Chondrocyte (in vitro differentiated cells): ENCODE measurements around the gene SMOC1. TPM values are rescaled to one million over a fixed set of nuclear protein-coding genes. Genes with fewer than 3 reads are reported as not detected.

ENCODE experiments used
- DNase-seq: peaks from one replicate; pipeline ENCODE4 v3.0.0; 2021; ENCODE audit warnings: mixed read lengths, low spot score
- H3K27ac Mint-ChIP-seq: one replicate; pipeline ENCODE4 v1.8.0; 2021; ENCODE audit warnings: mild to moderate bottlenecking, moderate library complexity, mixed read lengths; ENCODE audit not compliant: unreplicated experiment
- H3K27me3 Mint-ChIP-seq: 2 replicates; pipeline ENCODE4 v1.8.0; 2021; ENCODE audit warnings: low read depth, mixed read lengths
- H3K36me3 Mint-ChIP-seq: 2 replicates; pipeline ENCODE4 v1.8.0; 2021; ENCODE audit warnings: low read depth, mixed read lengths
- H3K4me1 Mint-ChIP-seq: 2 replicates; pipeline ENCODE4 v1.8.0; 2021; ENCODE audit warnings: low read depth, mild to moderate bottlenecking, mixed read lengths
- H3K4me3 Mint-ChIP-seq: one replicate; pipeline ENCODE4 v1.8.0; 2021; ENCODE audit warnings: mild to moderate bottlenecking, moderate library complexity, mixed read lengths; ENCODE audit not compliant: unreplicated experiment
- H3K9me3 Mint-ChIP-seq: 2 replicates; pipeline ENCODE4 v1.8.0; 2021; ENCODE audit warnings: low read depth, mixed read lengths
- total RNA-seq: library from RNA; stranded (reverse); gene quantifications from 3 replicates; pipeline ENCODE4 v1.2.1, GENCODE V29; 2021
- TF ChIP-seq, protein P1 (sequence below): fragments of 200-600 bp; sonication (generic); IDR thresholded peaks from 2 replicates; pipeline ENCODE4 v1.5.0; 2021; ENCODE audit warnings: antibody characterized with exemption, mild to moderate bottlenecking, moderate library complexity

SMOC1 gene
- total RNA-seq, 1 donor from 2014 or later: 1.1 TPM

DNA sequence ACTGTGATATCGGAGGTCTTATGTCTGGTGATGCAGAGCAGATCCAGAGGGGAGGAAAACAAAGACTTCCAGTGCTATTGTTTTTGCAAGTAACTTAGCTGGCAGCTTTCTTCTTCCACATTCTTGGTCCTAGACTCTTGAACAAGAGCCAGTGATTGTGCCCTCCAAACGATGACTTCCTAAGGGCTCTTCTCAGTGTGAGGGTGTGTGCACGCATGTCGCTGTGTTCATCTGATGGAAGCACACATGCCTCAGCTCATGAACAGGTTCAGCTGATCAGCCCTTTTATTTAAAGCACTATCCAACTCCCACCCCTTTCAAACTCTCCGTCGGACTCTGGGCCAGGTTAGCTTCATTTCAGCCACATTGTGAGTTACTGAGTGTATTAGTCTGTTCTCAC lies 59.5 kb downstream of the SMOC1 start:
- Mint-ChIP-seq H3K36me3 (no peaks in the 10 kb centered on the region), H3K27ac (no peak overlapping the region), H3K9me3 (no peaks in the 10 kb centered on the region), H3K27me3 (peaks cover 26% of the 10 kb centered on the region), H3K4me1 (no peaks in the 10 kb centered on the region), H3K4me3 (no peak overlapping the region)
- TF ChIP-seq, protein P1, sequence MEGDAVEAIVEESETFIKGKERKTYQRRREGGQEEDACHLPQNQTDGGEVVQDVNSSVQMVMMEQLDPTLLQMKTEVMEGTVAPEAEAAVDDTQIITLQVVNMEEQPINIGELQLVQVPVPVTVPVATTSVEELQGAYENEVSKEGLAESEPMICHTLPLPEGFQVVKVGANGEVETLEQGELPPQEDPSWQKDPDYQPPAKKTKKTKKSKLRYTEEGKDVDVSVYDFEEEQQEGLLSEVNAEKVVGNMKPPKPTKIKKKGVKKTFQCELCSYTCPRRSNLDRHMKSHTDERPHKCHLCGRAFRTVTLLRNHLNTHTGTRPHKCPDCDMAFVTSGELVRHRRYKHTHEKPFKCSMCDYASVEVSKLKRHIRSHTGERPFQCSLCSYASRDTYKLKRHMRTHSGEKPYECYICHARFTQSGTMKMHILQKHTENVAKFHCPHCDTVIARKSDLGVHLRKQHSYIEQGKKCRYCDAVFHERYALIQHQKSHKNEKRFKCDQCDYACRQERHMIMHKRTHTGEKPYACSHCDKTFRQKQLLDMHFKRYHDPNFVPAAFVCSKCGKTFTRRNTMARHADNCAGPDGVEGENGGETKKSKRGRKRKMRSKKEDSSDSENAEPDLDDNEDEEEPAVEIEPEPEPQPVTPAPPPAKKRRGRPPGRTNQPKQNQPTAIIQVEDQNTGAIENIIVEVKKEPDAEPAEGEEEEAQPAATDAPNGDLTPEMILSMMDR: no peak
- DNase-seq: no peak

DNA sequence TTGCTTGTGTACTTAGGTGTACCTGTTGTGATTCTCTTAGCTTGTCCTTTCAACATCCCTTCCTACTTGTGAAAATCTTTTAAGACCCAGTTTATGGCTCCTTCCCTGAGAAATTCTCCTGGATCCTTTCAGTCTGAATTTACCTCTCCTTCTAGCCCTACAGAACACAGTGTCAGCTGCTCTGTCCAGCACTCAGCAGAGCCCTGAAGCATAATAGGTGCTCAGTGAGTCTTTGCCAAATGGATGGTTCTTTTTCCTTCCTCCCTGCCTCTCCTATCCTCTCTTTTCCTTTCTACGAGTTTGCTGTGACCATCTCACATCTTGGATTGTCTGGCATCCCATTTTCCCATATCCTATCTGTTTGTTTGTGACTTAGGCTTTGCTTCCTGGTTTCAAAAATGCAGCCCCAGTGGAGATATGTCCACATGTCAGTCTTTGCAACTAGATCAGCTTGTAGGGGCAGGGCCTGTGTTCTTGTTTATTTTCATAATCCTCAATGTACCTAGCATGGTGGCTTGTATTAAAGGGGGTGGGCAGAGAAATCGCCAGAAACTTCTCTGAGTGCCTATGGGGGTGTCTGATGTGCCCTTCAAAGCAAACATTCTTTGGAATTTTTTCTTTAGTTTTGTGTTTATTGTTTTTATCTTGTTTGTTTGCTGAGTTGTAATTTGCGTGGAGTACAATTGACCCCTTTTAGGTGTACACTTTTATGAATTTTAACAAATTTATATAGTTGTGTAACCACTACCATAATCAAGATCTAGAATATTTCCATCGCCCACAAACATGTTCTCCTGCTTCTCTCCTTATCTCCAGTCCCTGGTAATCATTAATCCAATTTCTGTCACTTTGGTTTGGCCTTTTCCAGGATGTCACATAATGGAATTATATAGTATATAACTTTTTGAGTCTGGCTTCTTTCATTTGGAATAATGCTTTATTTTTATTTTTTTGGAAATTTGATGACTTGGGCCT lies 62.8 kb downstream of the SMOC1 start:
- peaks cover 18% of the 10 kb centered on the region for H3K9me3 Mint-ChIP-seq
- no peak for DNase-seq
- H3K27me3 Mint-ChIP-seq: peaks cover 19% of the 10 kb centered on the region
- H3K36me3 Mint-ChIP-seq: peaks cover 4% of the 10 kb centered on the region
- H3K4me3 Mint-ChIP-seq: no peak overlapping the region
- H3K4me1 Mint-ChIP-seq: no peaks in the 10 kb centered on the region
- no peak overlapping the region for H3K27ac Mint-ChIP-seq
- TF ChIP-seq, protein P1: no peak

DNA sequence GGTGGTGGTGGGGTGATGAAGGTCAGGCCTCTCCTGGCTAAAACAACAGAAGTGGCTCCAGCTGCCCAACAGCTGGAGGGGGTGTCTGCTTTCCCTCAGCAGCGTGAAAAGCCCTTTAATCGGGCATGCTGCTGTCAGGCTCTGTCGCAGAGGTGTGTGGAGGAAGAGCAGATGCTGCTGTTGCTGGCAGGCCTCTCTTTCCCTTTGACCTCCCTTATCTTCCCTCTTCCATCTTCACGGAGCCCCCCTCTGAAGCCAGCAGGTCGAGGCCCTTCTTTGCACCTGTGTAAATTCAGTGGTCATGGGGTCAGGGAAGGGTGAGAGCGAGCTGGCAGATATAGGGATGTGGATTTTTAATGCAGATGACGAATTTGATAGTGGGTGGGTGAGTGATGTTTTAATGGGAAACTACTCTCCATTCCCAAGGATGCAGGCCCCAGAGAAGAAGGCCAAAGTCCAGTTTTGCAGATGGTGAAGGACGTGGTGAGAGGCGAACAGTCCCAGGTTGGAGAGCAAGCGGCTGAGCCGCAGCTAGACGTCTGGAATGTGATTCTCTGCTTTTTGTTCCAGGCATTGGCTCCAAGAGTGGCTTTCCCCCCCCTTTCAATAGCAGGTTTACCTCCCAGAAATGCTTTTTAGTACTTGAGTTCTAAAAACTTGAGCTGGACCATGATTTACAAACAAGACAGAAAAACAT lies 64.0 kb downstream of the SMOC1 start:
- TF ChIP-seq, protein P1: no peak
- Mint-ChIP-seq H3K27me3 (peaks cover 17% of the 10 kb centered on the region), H3K36me3 (peaks cover 4% of the 10 kb centered on the region), H3K4me3 (no peak overlapping the region), H3K9me3 (peaks cover 22% of the 10 kb centered on the region), H3K4me1 (no peaks in the 10 kb centered on the region), H3K27ac (no peak overlapping the region)
- DNase-seq: no peak

DNA sequence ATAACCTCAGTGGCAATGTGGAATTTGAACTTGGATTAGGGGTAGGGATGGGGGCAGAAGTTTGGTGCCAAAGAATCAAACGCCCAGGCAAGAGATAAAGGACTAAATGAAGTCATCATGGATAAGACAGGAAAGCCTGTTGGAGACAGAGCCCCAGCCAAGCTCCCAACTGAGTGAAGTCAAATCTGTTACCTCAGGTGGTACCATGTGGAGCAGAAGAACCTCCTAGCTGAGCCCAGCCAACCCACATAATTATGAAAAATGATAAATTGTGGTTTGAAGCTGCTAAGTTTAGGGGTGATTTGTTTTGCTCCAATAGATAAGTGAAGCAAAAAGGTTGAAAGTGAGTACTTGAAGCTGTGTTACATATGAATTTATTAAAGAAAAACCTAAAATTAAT lies 66.1 kb downstream of the SMOC1 start:
- peaks cover 22% of the 10 kb centered on the region for H3K9me3 Mint-ChIP-seq
- H3K36me3 Mint-ChIP-seq: peaks cover 4% of the 10 kb centered on the region
- H3K27ac Mint-ChIP-seq: no peak overlapping the region
- H3K27me3 Mint-ChIP-seq: peaks cover 18% of the 10 kb centered on the region
- no peaks in the 10 kb centered on the region for H3K4me1 Mint-ChIP-seq
- H3K4me3 Mint-ChIP-seq: no peak overlapping the region
- TF ChIP-seq, protein P1: no peak
- DNase-seq: no peak

DNA sequence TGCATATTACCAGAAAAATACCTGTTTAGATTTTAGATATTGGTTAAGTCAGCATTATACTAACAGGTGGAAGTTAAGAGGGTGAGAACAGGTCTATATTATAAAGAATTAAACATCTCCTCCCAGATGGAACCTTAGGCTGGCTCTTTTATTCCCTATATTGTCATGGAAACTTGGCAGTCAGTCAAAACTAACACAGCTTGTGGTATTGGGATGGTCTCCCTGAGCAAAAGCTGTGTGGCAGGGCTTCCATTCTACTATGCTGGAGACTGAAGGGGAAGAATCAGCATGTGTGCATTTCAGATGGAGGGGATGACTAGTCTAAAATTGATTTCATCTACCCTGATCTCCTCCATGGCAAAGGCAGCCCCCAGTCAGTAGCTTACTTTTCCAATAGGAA lies 66.7 kb downstream of the SMOC1 start:
- DNase-seq: no peak
- Mint-ChIP-seq H3K9me3 (peaks cover 23% of the 10 kb centered on the region), H3K27me3 (peaks cover 14% of the 10 kb centered on the region), H3K27ac (no peak overlapping the region), H3K36me3 (peaks cover 4% of the 10 kb centered on the region), H3K4me3 (no peak overlapping the region), H3K4me1 (no peaks in the 10 kb centered on the region)
- TF ChIP-seq, protein P1: no peak
